ENCODE measurements around the gene WWOX. TPM values are rescaled to one million over a fixed set of nuclear protein-coding genes. Genes with fewer than 3 reads are reported as not detected.

WWOX gene
- total RNA-seq, 4 donors from 2014 or later: 12.9 to 53.5 (median 25.6) TPM

- Histone ChIP-seq H3K9me3 (no peaks in the 10 kb centered on the region), H3K36me3 (no peaks in the 10 kb centered on the region), H3K4me1 (no peaks in the 10 kb centered on the region), H3K4me3 (no peak overlapping the region), H3K27me3 (no peaks in the 10 kb centered on the region), H3K27ac (no peak overlapping the region)
- 100% methylated on average over 1 of the region's 1 CpG for WGBS, 2 donors (ENCODE audit: low coverage in 1 of 2)
- ATAC-seq: no peak
- TF ChIP-seq CTCF (IDR thresholded peaks at IDR 0.05): no peak
- no peak for TF ChIP-seq POLR2AphosphoS5 (IDR thresholded peaks at IDR 0.05)
- no peak for TF ChIP-seq EP300 (IDR thresholded peaks at IDR 0.05)
- TF ChIP-seq POLR2A (IDR thresholded peaks at IDR 0.05): no peak
Measured at GRCh38 chr16:78829280-78829679, 729.8 kb downstream of the WWOX start.

- Histone ChIP-seq H3K27ac (no peak overlapping the region), H3K36me3 (no peaks in the 10 kb centered on the region), H3K27me3 (no peaks in the 10 kb centered on the region), H3K9me3 (no peaks in the 10 kb centered on the region), H3K4me1 (no peaks in the 10 kb centered on the region), H3K4me3 (no peak overlapping the region)
- no peak for TF ChIP-seq CTCF (IDR thresholded peaks at IDR 0.05)
- TF ChIP-seq POLR2AphosphoS5 (IDR thresholded peaks at IDR 0.05): no peak
- TF ChIP-seq EP300 (IDR thresholded peaks at IDR 0.05): no peak
- TF ChIP-seq POLR2A (IDR thresholded peaks at IDR 0.05): no peak
- ATAC-seq: no peak
- 88 to 92% methylated on average over 6 to 8 of the region's 9 CpGs for WGBS, 2 donors (ENCODE audit: low coverage in 1 of 2)
Measured at GRCh38 chr16:78830599-78830998, 731.1 kb downstream of the WWOX start.

GRCh38 chr16:78832100-78832499 is 732.6 kb downstream of the WWOX start:
- Histone ChIP-seq H3K27ac (no peak overlapping the region), H3K36me3 (no peaks in the 10 kb centered on the region), H3K9me3 (no peaks in the 10 kb centered on the region), H3K4me1 (no peaks in the 10 kb centered on the region), H3K4me3 (no peak overlapping the region), H3K27me3 (no peaks in the 10 kb centered on the region)
- TF ChIP-seq EP300 (IDR thresholded peaks at IDR 0.05) (no peak), POLR2AphosphoS5 (IDR thresholded peaks at IDR 0.05) (no peak), POLR2A (IDR thresholded peaks at IDR 0.05) (no peak), CTCF (IDR thresholded peaks at IDR 0.05) (no peak)
- ATAC-seq: no peak
- WGBS, 2 donors (ENCODE audit: low coverage in 1 of 2): 100% methylated on average over 1 of the region's 2 CpGs; no CpG with 5 or more reads in 1 of the 2 donors

DNA sequence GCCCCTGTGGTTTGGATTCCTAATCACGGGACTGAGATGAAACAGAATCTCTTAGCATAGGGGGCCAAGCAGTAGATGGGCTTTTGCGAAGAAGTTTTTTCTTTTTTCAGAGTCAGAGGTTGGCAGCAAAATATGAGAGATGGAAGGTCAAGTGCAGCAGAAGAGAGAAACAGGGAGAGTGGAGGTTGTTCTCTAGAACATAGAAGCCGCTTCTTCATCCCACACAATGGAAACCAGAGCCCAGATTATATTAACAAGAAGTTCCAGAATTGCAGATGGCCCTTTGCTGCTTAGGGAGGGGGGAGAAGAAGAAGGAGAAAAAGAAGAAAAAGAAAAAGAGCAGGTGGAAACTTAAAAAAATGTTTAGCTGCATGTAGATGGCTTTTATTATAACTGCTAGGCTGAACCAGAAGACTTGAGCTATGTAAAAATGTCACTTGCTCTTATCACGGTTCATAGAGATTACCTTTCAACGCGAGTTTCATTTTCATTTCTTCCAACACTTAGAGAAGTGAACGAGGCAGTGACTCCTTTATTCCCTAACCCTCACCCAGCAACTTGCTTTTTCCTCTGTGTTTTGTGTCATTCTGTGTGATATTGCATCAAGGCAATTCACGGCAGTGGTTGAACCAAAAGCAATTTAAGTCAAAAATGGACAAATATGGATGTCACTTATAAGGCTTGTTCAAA is 737.5 kb downstream of the WWOX start:
- 73 to 78% methylated on average over 7 of the region's 8 CpGs for WGBS, 2 donors (ENCODE audit: low coverage in 1 of 2)
- no peak for TF ChIP-seq CTCF (IDR thresholded peaks at IDR 0.05)

DNA sequence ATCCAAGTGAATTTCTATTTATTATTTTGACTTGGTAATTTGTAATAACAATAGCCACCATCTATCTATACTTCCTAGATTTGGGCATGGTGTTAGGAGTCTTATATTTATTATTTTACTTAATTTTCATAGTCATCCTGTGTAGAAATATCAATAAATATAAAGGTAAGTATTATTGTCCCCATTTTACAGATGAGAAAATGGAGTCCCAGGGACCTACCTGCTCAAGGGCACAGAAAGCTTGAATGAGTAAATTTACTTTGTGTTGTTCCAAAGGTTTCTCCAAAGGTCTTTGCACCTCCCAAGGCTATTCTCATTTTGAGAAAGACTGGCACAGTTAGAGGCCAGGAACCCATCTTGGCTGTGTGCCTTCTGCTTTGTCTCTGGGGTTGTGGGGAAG is 738.3 kb downstream of the WWOX start:
- Histone ChIP-seq H3K27ac (no peak overlapping the region), H3K36me3 (no peaks in the 10 kb centered on the region), H3K27me3 (no peaks in the 10 kb centered on the region), H3K4me3 (no peak overlapping the region), H3K9me3 (no peaks in the 10 kb centered on the region), H3K4me1 (peaks cover 0 to 3% (median 0%) of the 10 kb centered on the region in 3 donors)
- TF ChIP-seq CTCF (IDR thresholded peaks at IDR 0.05) (no peak), EP300 (IDR thresholded peaks at IDR 0.05) (no peak), POLR2A (IDR thresholded peaks at IDR 0.05) (no peak), POLR2AphosphoS5 (IDR thresholded peaks at IDR 0.05) (no peak)
- no peak for ATAC-seq

More for the DNA sequence above, 737.5 kb downstream of the WWOX start:
- H3K4me1 ChIP-seq: no peaks in the 10 kb centered on the region
- no peaks in the 10 kb centered on the region for H3K36me3 ChIP-seq
- H3K27me3 ChIP-seq: no peaks in the 10 kb centered on the region
- H3K27ac ChIP-seq: no peak overlapping the region
- H3K9me3 ChIP-seq: no peaks in the 10 kb centered on the region
- H3K4me3 ChIP-seq: no peak overlapping the region
- no peak for ATAC-seq

Measured in gastroesophageal sphincter (tissue), 4 donors.